HG03378 (cell line): Measurements from ENCODE around the gene TM7SF2.
"Not testable (repeated sequence)": the region's sequence is repeated elsewhere in the genome, so short reads cannot be mapped to it uniquely, and the experiment has no call there.

Source experiments
- ATAC-seq: cut with Tn5 transposase; IDR thresholded peaks from one replicate; pipeline ENCODE4 v1.9.1; 2021; ENCODE audit warnings: mild to moderate bottlenecking, moderate library complexity; ENCODE audit not compliant: unreplicated experiment

The TM7SF2 gene

DNA sequence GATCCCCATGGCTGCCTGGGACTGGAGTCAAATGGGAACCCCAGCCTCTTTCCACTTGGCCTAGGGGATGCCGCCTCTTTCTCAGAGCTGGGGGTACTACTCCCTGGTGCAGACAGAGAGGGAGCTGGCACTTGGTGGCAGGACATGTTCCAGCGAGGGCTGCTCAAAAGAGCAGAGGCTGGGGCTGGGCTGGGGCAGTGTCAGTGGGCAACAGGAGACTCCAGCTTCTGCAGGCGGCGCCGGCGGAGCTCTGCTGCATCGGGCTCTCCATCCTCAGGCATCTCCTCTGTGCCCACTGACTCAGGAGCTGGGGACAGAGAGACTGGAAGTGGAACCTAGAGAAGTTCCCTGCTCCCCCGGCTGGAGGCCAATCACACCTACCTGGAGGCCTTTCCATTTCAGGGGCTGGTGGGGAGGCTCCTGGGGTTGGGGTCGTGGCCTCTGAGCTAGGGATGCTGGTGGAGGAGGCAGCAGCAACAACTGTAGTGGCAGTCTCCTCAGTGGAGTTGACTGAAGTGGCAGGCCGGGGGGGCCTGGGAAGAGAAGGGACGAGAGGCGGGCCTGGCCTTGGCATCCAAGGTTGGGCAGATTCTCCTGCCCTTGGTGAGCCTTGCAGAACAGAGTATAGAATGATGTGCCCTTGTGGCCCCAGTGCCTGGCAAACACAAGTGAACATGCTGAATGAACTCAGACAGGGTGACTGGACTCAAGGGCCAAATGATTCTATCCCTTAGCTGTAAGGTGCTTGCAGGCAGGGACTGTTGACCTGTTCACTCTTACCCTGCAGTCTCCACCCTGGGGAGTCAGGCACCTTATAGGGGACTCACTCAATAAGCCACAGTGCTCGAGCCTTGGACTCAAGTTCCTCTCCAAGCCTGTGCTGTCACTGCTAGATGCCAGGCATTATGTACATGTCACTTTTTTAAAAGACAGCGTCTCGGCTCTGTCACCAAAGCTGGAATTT, 16.8 kb downstream of the TM7SF2 start:
- ATAC-seq: no peak

DNA sequence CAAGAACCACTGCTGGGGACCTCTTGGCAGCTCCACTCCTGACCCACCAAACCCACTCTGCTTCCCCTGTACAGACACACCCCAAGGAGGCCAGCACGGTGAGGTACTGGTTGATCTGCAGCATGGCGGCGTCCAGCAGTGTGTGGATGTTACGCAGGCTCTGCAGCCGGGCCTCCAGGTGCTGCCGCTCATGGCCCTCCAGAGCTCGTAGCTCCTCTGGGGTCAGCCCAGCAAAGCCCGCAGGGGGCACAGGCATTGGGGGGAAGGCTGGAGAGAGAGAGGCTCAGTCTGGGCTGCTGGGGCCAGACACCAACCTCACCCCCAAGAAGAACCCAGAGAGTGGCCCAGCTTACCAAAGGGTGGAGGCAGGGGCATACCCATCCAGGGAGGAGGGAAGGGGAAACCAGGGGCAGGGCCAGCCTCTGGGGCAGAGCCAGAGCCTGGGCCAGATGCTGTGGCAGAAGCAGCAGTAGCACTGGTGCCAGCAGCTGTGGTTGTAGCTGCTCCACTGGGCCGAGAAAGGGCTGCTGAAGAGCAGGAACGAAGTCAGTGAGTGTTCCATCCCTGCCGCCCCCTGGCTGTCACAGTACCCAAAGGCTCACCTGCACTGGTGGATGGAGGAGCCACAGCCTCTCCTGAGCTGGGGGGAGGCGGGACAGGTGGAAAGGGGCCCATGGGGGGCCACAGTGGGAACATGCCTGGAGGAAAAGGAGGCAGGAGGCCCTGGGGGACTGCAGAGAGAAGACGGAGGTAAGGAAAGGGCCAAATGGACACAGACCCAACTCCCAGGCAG, 18.2 kb downstream of the TM7SF2 start:
- ATAC-seq: no peak

DNA sequence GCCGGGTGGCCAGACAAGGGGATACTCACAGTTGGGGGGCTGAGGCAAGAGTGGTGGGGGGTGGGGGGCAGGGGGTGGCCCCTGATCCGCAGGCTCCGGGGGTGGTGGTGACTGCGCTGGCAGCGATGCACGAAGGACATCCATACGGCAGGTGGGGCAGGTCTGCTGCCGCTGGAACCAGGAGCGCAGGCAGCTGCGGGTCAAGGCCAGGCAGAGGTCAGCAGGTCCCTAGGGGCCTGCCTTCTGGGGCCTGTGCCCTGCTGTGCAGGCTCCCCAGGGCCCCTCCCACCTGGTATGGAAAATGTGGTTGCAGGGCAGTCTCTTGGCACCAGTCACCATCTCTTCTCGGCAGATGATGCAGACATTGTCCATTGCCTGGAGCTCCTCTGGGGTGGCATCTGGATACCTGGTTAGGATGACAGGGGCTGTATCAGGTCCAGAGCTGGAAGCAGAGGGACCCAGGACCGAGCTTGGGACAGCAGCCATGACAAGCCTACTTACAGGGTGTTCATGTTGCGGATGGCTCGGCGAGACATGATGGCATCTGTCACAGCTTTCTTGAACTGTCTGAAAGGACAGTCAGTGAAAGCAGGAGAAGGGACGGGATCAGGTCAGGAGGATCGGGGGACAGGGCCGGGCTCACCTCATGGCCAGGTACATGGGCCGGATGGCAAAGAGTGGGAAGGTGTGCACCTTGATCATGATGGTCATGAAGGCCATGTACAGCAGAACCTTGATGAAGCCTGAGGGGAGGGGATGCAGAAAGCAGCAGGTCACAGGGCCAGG, 19.2 kb downstream of the TM7SF2 start:
- ATAC-seq: no peak

DNA sequence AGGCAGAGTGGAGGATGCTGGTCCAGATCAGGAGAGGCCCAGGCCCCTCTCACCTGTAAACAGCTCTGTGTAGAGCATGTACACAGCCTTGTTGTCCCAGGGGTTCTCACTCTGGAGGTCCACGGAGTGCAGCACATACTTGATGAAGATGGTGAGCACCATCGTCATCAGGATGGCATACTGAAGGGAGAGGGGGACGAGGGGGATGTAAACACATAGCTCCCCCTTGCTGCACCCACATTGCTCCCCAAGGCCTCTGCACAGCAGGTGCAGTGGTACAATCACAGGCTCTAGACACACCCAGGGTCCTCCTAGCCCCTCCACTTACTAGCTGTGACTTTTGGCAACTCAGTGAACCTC, 19.7 kb downstream of the TM7SF2 start:
- ATAC-seq: no peak

DNA sequence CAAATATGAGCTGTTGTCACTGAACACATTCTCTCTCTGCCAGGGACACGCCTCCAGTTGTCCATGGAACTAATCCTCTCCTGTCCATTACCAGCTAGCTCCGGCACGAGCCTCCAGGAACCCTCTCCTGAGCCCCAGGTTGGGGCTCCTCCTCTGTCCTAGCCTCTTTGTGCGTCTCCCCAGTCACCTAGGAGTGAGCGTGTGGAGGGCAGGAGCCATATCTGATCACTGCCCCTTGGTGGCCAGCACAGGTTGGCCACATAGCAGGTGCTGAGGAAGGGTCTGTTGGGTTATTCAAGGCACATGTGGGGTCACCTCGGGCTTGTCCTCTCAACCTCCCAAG, 20.2 kb downstream of the TM7SF2 start:
- ATAC-seq: no peak

DNA sequence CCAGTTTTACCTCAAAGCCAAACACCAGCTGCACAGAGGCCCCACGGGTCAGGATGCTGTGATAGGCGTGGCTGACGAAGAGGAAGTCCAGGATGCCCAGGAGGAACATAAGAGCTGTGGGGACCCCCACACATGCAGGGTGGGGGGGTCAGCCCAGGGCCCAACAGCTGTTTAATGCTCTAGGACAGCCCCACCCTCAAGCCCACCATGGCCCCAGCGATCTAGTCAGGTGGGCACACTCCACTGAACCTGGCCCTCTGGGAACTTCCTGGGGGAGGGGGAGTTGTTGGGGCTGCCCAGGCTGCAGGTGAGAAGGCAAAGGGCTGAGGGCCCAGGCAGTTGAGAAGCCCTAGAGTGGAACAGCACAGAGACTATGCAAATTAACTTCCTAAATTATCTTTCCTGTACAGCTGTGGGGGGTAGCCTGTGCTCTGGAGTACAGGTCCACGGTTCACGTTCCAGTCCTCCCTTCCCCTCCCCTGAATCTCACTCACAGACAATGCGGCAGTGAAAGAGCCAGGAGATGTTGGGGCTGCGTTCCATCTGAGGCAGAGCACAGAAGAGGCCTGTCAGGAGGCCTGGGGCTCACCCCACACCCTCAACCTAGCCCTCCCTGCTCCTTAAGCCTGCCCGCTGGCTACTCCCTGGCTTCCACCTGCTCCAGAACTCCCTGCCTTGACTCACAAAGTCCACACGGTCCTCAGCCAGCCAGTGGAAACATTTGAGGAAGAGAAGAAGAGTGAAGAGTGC, 20.7 kb downstream of the TM7SF2 start:
- ATAC-seq: no peak

DNA sequence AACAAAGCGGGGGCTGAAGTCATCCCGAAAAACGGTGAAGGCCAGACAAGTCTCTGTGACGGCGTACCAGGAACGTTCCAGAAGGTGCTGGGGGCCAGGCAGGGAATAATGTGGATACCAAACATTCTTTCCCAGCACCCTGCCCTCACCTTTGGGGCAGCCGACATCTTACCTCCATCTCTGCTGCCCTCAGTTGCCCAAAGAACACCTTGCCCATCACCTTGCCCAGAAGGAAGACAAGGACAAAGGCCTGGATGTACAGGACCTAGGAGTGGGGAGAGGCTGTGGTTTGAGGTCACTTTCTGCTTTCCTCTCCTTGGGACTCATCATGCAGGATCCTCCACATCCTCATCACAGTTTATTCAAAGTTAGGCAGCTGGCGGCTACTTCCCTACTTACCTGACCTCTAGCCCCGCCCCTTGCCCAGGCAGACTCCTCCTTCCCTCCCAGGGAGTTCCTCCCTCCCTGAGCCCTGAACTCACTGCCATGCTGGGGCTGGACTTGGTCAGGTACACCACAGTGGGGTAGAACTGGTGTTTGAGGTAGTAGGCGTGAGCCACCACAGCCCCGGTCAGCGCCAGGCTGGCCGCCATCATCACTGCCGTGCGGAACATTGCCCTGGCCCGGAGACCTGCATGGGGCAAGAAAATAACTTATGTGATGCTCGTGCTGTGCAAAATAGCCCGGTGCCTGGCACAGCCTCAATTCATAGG, 21.5 kb downstream of the TM7SF2 start:
- ATAC-seq: no peak

DNA sequence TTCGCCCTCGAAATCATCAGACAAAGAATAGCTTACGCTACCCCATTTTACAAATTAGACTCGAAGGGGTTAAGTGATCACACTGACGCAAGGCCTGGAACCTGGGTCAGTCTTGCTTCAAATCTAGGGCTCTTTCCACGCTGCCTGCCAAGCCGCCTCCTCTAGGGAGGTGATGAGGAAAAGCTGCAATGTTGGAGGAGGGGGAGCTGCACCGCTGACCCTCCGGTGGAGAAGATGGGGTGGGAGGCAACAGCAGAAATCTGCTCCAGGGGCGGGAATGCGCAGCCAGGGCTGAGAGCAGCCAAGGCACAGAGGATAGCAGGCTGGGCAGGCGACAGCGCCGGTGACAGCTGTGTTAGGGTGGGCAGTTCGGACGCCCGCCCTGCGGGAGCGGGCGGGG, 22.1 kb downstream of the TM7SF2 start:
- no peak for ATAC-seq

DNA sequence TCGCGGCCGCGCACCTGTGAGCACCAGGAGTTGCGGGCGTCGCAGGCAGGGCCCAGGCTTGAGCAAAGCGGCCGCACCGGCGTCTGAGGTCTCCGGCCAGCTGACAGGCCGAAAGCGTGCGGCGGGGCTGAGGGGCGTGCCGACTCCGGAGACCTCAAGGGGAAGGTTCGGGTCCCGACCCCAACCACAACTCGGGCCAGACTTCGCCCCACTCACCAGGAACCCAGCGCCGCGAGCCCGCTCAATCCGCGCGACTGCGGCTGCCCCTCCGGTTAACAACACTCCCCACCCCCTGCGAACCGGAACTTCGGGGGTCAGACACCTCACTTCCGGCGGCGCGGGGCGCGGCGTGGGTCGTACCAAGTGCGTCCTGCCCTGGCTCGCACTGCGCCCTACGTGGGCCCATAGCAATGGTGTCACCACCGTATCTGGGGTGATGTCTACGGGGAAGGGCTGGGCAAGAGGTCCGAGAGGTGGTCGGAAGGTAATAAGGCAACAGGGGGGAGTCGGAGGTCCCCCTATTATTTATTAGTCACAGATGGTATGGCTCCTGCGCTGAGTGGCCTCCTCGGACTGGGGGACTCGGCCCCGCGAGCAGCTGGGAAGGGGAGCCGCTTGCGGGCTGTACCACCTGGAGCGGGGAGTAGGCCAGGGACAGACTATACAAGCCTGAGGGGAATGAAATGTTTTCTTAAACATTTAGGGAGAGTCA, 22.7 kb downstream of the TM7SF2 start, which contains the start of gene SYVN1:
SYVN1 (minus strand) TSS at position 280 of the 712 bp plus-strand sequence. CDS start 918 bp downstream, outside the sequence.
- ATAC-seq: peak; percentile 43

DNA sequence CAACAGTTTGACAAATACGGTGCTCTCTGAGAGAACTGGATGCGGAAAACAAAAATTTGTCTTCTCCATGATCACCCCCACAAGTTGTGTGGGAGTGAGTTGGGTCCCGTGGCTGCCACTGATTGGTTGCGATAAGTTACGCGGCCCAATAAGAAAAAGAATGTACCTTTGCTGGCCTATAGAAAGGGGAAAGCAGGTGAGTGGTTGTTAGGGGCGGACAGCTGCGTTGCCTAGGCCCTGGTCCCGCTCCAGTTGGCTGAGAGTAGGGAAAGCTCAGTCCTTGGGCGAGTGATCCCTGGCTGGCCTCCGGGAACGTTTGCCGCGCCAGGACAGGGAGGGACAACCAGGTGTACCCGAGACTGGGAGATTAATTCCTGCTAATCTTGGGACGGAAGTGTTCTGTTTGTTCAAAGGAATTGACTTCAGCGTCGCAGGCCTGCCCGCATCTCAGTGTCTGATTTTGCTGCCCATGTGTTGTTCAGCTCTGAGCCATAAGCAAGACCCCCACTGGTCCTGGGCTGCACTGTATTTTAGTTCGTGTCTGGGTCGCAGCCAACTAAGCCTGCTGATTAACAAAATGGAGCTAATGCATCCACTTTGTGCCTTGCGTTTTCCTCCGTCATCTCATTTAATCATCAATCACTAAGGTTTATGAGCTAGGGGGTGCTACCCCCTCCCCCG, 23.4 kb downstream of the TM7SF2 start:
- ATAC-seq: peak; percentile 68

DNA sequence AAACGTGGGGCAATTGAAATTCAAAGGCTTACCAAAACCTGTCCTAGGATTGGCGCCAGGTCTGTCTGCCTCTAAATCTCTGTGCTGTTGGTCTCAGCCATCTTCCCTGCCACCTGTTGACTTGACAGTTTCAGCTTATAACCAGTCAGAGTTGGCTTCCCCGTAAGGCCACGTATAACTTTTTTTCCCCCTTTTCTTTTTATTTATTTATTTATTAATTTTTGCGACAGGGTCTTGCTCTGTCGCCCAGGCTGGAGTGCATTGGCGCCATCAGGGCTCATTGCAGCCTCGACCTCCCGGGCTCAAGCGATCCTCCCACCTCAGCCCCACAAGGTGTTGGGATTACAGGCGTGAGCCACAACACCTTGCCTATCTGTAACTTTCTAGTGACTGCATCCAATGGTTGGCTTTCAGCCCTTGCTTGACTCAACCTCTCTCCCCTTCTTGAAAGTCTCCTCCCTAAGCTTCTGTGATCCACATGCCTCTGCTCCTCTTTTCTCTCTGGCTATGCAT, 24.0 kb downstream of the TM7SF2 start:
- ATAC-seq: no peak

DNA sequence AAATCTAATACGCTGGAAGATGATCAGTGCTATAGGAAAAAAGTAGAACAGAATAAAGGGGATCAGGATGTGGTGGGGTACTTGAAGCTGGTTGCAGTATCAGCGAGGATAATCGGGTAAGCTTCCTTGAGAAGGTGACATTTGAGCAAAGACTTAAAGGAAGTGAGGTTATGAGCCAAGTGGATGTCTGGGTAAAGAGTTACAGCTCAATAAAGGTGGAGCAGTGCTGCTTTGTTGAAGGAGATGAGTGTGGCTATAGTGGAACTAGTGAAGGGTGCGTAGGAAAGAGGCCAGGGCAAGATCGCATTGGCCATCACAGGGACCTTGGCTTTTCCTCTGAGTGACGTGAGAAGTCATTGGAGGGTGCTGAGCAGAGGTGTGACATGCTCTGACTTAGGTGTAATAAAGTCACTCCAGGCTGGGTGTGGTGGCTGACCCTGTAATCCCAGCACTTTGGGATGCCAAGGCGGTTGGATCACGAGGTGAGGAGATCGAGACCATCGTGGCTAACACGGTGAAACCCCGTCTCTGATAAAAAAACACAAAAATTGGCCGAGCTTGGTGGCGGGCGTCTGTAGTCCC, 24.9 kb downstream of the TM7SF2 start:
- ATAC-seq: no peak

DNA sequence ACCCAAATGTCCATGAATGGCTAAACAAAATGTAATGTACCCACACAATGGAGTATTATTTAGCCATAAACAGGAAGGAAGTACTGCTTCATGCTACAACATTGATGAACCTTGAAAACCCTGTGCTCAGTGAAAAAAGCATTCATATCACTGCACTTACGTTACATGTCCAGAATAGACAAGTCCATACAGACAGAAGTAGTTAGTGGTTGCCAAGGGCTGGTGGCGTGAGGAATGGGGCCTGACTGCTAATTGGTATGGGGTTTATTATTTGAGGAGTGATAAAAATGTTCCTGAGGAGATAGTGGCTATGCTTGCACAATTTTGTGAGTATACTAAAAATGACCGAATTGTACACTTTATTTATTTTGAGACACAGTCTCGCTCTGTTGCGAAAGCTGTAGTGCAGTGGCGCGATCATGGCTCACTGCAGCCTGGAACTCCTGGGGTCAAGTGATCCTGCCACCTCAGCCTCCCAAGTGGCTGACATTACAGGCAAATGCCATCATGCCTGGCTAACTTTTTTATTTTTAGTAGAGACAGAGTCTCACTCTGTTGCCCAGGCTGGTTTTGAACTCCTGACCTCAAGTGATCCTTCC, 30.3 kb downstream of the TM7SF2 start:
- ATAC-seq: no peak

DNA sequence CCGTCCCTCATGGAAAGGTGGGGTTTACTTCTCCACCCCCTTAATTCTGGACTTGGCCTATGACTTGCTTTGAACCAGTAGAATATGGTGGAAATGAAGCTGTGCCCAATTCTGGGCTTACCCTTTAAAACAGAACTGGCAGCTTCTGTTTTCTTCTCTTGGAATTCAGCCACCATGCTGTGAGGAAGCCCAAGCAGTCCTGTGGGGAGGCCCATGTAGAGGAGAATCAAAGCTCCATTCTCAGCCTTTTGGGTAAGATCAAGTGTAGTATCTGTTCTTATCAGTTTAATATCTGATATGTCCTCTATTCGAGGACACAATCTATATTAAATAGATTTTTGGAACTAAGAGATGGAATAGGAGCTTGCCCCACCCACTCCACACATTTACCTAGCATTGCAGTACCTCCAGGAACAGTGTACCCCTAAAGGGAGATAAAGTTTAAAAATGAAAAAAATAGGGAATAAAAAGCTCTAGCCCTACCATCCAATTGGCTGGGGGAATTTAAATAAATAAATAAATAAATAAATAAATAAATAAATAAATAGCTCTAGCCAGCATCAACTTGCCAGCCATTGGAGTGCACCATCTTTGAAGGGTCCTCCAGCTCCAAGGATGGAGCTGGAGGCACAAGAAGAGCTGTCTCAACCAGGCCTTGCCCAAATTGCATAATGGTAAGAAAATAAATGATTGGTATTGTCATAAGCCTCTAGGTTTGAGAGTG, 35.8 kb downstream of the TM7SF2 start:
- no peak for ATAC-seq

DNA sequence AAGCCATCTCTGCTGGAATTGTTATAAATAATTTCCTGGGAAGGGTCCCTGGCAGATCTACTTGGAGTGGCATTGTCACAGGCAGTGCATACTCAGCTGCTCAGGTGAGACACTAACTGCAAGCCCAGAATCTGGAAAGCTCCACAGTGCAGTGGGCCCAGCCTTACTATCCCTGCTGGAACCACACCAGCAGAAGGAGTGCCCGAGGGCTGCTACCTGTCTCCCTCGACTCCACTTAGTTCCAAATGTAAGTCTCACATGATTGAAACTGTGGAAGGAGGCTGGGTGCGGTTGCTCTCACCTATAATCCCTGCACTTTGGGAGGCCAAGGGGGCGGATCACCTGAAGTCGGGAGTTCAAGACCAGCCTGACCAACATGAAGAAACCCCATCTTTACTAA, 37.0 kb downstream of the TM7SF2 start:
- ATAC-seq: no peak

DNA sequence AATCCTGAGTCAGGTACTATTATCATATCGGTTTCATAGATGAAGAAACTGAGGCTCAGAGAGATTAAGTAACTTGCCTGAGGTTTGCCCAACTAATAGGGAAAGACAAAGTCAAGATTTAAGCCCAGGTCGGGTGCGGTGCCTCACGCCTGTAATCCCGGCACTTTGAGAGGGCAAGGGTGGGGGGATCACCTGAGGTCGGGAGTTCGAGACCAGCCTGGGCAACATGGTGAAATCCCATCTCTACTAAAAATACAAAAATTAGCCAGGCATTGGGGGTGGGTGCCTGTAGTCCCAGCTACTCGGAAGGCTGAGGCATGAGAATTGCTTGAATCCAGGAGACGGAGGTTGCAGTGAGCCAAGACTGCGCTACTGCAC, 38.4 kb downstream of the TM7SF2 start:
- ATAC-seq: not testable (repeated sequence)
